ENCODE measurements around the gene CAPN3. TPM values are rescaled to one million over a fixed set of nuclear protein-coding genes. Genes with fewer than 3 reads are reported as not detected.

CAPN3 gene
- total RNA-seq, 4 donors from 2014 or later, result 2.3 to 7.5 (median 4.7) TPM

GRCh38 chr15:42404461-42405235 lies 45.3 kb downstream of the CAPN3 start:
- WGBS, result 89% methylated on average over 11 of the region's 12 CpGs
- no peak overlapping the region for H3K27ac ChIP-seq (replicated peaks in 1 of 4)
- no peaks in the 10 kb centered on the region for H3K27me3 ChIP-seq
- intact Hi-C loops (cut with DNase I), result no loop called here
- no peaks in the 10 kb centered on the region for H3K9me3 ChIP-seq
- DNase-seq (ENCODE audit: extremely low spot score), result no peak
- no peak overlapping the region for H3K4me3 ChIP-seq
- H3K36me3 ChIP-seq, result peaks cover 0 to 41% (median 26%) of the 10 kb centered on the region in 4 donors
- TF ChIP-seq POLR2AphosphoS5 (IDR thresholded peaks at IDR 0.05) (no peak), POLR2A (IDR thresholded peaks at IDR 0.05; ENCODE audit: low read depth) (no peak), CTCF (IDR thresholded peaks at IDR 0.05) (no peak), EP300 (IDR thresholded peaks at IDR 0.05) (no peak)
- no peaks in the 10 kb centered on the region for H3K4me1 ChIP-seq

GRCh38 chr15:42405863-42406482 lies 46.7 kb downstream of the CAPN3 start:
- 50% methylated on average over 6 of the region's 6 CpGs for WGBS
- Histone ChIP-seq H3K27me3 (no peaks in the 10 kb centered on the region), H3K27ac (replicated peaks in 1 of 4) (no peak overlapping the region), H3K36me3 (peaks cover 0 to 44% (median 33%) of the 10 kb centered on the region in 4 donors), H3K9me3 (no peaks in the 10 kb centered on the region), H3K4me1 (no peaks in the 10 kb centered on the region), H3K4me3 (no peak overlapping the region)
- DNase-seq (ENCODE audit: extremely low spot score), result no peak
- no peak for TF ChIP-seq POLR2A (IDR thresholded peaks at IDR 0.05; ENCODE audit: low read depth)
- no peak for TF ChIP-seq POLR2AphosphoS5 (IDR thresholded peaks at IDR 0.05)
- no peak for TF ChIP-seq CTCF (IDR thresholded peaks at IDR 0.05)
- TF ChIP-seq EP300 (IDR thresholded peaks at IDR 0.05), result no peak
- intact Hi-C loops (cut with DNase I), result no loop called here

DNA sequence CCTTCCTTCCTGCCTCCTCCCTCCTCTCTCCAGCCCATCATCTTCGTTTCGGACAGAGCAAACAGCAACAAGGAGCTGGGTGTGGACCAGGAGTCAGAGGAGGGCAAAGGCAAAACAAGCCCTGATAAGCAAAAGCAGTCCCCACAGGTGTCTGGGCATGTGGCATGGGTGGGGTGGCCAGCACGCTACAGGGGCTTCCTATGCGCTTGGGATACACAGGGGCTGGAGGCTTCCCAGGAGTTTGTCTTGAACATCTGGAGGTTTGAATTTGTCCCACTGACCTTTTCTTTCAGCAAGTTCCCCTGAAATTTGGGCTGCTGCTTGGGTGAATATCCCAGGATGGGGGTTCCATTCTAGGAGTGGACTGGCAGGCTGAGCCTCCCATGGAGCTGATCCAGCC lies 48.9 kb downstream of the CAPN3 start:
- peaks cover 18 to 50% (median 39%) of the 10 kb centered on the region in 4 donors for H3K36me3 ChIP-seq
- intact Hi-C loops (cut with DNase I), result no loop called here

DNA sequence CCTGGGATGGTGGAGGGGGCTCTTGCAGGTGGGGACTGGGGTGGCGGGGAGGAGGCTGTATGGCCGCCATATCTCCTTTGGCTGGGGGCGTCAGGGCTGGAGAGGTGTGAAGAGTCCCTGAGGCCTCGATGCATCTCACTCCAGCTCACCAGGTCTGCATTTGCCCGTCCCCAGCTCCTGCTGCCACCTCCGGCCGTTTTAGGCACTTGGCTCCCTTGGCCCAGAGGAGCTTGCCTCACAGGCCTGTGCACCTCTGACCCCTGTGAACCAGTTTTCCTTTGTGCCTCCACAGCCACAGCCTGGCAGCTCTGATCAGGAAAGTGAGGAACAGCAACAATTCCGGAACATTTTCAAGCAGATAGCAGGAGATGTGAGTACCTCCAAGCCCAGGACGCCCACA lies 49.7 kb downstream of the CAPN3 start:
- intact Hi-C loops (cut with DNase I), result no loop called here

More for the DNA sequence above, 48.9 kb downstream of the CAPN3 start:
- no peak for DNase-seq (ENCODE audit: extremely low spot score)
- Histone ChIP-seq H3K4me3 (no peak overlapping the region), H3K27ac (replicated peaks in 1 of 4) (no peak overlapping the region), H3K27me3 (no peaks in the 10 kb centered on the region), H3K9me3 (no peaks in the 10 kb centered on the region), H3K4me1 (no peaks in the 10 kb centered on the region)
- 85% methylated on average over 4 of the region's 4 CpGs for WGBS
- no peak for TF ChIP-seq POLR2A (IDR thresholded peaks at IDR 0.05; ENCODE audit: low read depth)
- no peak for TF ChIP-seq CTCF (IDR thresholded peaks at IDR 0.05)
- no peak for TF ChIP-seq POLR2AphosphoS5 (IDR thresholded peaks at IDR 0.05)
- no peak for TF ChIP-seq EP300 (IDR thresholded peaks at IDR 0.05)

More for the DNA sequence above, 49.7 kb downstream of the CAPN3 start:
- H3K9me3 ChIP-seq, result no peaks in the 10 kb centered on the region
- no peaks in the 10 kb centered on the region for H3K27me3 ChIP-seq
- H3K36me3 ChIP-seq, result peaks cover 18 to 47% (median 41%) of the 10 kb centered on the region in 4 donors
- TF ChIP-seq POLR2AphosphoS5 (IDR thresholded peaks at IDR 0.05), result no peak
- no peak for TF ChIP-seq CTCF (IDR thresholded peaks at IDR 0.05)
- TF ChIP-seq POLR2A (IDR thresholded peaks at IDR 0.05; ENCODE audit: low read depth), result no peak
- no peak for TF ChIP-seq EP300 (IDR thresholded peaks at IDR 0.05)
- 93% methylated on average over 4 of the region's 9 CpGs for WGBS
- H3K4me3 ChIP-seq, result no peak overlapping the region
- H3K4me1 ChIP-seq, result peaks cover 0 to 4% (median 3%) of the 10 kb centered on the region in 4 donors
- no peak overlapping the region for H3K27ac ChIP-seq (replicated peaks in 1 of 4)
- no peak for DNase-seq (ENCODE audit: extremely low spot score)

Measured in esophagus muscularis mucosa (tissue), 4 donors.